ENCODE results near the gene LLGL2. TPM values are rescaled to one million over a fixed set of nuclear protein-coding genes. Genes with fewer than 3 reads are reported as not detected.
"Not testable (repeated sequence)": the region's sequence is repeated elsewhere in the genome, so short reads cannot be mapped to it uniquely, and the experiment has no call there.

Gene LLGL2
- polyA plus RNA-seq, 3 donors: 66.7 to 107 (median 99.7) TPM

DNA sequence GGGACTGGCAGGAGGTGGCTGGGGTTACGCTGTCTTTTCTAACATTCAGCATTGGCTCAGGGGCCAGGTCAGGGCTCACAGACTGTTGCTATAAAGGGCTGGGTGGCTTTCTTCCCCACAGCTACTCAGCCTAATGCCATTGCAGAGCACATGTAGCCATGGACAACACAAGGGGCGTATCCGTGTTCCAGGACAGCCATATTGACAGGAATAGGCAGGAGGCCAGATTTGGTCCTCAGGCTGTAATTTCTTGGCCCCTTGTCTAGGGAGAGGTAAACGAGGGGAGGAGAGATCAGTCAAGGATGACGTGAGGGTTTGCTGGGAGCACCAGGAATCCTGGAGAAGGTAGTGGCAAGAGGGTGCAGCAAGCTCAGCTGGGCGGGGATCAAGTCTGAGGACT lies 40.9 kb downstream of the LLGL2 start:
- no peak for DNase-seq

DNA sequence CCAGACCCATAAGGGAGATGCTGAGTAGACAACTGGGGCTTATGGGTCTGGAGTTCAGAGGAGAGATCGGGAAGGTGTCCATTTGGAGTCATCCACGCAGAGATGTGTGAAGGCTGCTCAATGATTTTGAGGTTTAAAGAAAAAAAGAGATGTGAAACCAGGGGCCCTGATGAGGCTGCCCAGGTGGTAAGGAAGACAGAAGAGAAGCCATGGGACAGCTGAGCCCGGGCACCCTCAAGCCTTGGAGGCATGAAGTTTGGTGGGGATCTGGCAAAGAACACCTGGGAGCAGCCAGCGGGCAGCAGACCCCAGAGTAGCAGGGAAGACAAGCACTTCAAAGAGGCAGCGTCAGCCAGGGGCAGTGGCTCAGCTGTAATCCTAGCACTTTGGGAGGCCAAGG lies 41.3 kb downstream of the LLGL2 start:
- DNase-seq: no peak

DNA sequence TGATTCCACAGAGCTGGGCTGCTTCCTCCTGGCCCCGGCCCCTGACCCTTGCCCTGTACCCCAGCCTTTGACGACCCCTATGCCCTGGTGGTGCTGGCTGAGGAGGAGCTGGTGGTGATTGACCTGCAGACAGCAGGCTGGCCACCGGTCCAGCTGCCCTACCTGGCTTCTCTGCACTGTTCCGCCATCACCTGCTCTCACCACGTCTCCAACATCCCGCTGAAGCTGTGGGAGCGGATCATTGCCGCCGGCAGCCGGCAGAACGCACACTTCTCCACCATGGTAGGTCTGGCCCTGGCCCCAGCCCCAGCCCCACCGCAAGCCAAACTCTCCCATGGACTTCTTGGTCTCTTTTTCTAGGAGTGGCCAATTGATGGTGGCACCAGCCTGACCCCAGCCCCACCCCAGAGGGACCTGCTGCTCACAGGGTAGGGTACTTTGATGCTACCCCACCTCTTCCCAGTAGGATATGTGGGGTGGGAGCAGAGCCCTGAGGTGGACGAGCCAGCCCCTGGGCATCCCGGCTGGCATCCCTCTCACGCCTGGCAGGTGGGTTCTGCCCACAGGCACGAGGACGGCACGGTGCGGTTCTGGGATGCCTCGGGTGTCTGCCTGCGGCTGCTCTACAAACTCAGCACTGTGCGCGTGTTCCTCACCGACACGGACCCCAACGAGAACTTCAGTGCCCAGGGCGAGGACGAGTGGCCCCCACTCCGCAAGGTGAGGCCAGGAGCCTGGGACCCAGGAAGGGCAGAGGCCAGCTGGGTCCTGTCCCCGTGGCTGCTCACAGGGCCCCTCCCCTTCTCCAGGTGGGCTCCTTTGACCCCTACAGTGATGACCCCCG lies 43.1 kb downstream of the LLGL2 start:
- DNase-seq: no peak

DNA sequence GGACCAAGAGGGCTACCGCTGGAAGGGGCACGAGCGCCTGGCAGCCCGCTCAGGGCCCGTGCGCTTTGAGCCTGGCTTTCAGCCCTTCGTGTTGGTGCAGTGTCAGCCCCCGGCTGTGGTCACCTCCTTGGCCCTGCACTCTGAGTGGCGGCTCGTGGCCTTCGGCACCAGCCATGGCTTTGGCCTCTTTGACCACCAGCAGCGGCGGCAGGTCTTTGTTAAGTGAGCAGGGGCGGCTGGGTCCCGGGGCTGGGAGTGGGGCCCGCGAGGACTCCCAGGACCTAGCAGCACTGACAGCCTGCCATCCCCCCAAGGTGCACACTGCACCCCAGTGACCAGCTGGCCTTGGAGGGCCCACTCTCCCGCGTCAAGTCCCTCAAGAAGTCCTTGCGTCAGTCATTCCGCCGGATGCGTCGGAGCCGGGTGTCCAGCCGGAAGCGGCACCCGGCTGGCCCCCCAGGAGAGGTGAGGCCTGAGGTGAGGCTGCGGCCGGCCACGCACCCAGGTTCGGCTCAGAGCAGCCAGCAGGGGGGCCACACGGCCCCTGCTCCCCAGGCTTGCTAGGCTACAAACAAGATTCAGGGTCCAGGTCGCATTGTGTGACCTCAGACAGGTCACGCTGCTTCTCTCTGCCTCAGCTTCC lies 44.7 kb downstream of the LLGL2 start:
- DNase-seq: no peak

DNA sequence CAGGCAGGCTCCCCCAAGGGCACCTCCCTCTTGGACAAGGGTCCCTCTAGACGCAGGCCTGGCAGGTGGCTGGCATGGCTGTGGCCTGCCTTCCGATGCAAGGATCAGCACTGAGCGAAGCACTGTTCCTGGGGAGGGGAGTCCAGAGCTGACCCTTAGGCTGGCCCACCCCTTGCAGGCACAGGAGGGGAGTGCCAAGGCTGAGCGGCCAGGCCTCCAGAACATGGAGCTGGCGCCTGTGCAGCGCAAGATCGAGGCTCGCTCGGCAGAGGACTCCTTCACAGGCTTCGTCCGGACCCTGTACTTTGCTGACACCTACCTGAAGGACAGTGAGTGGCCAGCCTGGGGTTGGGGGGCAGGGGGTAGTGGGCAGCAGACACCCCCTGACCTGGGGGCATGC lies 45.3 kb downstream of the LLGL2 start:
- DNase-seq: no peak

DNA sequence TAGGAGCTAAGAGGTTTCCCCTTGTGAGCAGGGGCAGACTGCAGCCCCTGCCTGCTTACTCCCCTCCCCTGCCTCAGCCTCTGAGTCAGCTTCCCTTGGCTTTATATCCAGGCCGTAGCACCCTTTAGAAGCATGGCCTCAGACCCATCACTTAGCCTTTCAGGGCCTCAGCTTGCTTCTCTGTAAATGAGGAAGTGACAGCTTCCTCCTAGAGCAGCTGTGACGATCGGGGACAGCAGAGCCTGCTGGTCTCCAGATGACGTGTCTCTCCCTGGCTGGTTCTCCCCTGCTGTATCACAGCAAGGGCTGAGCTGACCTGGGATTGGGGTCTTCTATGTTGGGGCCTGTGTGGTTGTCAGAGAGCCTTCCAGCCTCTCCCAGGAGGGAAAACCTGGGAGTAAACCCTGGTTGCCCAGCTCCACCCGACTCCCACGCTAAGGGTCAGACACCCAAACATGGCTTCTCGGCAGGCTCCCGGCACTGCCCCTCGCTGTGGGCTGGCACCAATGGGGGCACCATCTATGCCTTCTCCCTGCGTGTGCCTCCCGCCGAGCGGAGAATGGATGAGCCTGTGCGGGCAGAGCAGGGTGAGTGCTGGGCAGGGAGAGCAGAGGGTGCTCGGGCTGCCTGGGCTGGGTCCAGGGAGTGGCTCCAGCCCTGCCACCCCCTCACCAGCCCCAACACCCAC lies 45.8 kb downstream of the LLGL2 start:
- DNase-seq: no peak

DNA sequence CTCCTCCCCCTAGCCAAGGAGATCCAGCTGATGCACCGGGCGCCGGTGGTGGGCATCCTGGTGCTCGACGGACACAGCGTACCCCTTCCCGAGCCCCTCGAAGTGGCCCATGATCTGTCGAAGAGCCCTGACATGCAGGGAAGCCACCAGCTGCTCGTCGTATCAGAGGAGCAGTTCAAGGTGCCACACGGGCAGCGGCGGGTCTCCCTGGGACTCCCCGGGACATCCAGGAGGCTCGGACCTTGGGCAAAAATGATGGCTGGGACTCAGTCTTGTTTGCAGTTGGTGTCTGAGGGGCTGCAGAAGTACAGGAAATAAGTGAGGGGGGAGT lies 46.4 kb downstream of the LLGL2 start:
- no peak for DNase-seq

DNA sequence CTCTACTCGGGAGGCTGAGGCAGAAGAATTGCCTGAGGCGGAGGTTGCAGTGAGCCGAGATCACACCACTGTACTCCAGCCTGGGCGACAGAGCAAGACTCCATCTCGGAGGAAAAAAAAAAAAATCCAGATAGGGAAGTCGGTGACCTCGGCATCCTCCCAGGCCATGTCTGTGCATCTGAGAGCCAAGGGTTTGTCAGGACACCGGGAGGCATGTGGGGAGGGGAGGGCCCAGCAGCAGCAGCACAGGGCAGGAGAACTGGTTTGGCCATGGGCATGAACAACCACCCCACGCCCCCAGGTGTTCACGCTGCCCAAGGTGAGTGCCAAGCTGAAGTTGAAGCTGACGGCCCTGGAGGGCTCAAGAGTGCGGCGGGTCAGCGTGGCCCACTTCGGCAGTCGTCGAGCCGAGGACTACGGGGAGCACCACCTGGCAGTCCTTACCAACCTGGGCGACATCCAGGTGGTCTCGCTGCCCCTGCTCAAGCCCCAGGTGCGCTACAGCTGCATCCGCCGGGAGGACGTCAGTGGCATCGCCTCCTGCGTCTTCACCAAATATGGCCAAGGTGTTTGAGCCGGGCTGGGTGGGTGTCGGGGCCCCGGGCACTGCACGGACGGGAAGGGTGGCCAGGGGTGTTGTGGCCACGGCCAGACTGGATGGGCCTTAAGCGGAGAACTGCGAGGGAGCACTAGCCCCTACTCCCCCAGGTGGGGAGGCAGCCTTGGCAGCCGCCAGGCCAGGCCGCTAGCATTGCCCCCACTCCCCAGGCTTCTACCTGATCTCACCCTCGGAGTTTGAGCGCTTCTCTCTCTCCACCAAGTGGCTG lies 47.4 kb downstream of the LLGL2 start:
- no peak for DNase-seq

DNA sequence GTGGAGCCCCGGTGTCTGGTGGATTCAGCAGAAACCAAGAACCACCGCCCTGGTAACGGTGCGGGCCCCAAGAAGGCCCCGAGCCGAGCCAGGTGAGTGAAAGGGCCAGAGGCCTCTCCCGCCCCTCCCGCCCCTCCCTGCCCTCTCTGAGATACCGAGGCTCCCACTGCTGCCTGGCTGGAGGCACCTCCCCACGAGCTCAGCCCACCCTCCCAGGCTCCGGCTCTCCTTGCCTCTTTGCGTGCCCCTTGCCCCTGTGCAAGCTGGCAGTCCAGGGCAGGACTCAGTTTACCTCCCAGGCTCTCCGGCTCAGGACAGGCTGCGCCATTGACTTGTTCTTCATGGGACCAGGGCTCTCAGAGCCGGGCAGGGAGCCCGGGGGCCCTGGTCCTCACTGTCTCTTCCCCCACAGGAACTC lies 48.1 kb downstream of the LLGL2 start:
- DNase-seq: no peak

DNA sequence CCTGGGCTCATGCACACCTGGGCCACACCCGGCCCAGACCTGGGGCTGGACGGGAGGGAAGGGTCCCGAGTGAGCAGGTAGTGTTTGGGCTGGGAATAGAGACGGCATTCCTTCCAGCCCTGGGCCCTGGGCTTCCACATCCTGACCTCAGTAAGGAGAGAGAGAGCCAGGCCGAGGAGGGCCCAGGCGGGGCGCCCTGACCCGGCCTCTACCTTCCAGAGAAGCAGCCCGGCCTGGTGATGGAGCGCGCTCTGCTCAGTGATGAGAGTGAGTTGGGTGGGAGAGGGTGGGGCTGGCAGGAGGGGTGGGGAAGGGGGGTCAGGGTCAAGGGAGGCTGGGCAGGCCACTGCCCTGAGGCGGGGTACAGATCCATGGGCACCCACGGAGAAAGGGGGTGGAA lies 48.5 kb downstream of the LLGL2 start:
- no peak for DNase-seq

DNA sequence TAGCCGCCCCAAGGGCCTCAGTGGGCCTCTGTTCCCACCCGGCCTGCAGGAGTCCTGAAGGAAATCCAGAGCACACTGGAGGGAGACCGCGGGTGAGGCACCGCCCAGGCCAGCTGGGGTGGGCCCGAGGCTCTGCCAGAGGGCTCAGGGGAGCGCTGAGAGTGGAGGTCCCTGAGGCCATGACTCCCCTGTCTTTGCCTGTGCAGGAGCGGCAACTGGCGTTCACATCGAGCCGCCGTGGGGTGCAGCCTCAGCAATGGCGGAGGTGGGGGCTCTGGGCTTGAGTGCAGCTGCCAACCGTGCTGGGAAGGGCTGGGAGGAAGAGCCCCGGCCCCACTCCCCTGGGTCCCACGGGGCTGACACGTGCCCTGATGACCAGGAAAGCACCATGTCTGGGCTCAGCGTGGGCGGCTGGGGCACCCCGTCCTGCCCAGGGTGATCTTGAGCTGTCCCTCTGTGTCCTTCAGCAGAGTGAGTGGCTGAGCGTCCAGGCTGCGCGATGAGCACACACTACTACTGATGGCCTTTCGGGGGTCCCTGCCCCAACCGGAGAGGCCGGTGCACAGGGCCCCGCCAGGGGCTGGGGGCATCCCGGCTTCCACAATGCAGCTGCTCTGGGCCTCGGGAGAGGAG lies 49.0 kb downstream of the LLGL2 start:
- no peak for DNase-seq

DNA sequence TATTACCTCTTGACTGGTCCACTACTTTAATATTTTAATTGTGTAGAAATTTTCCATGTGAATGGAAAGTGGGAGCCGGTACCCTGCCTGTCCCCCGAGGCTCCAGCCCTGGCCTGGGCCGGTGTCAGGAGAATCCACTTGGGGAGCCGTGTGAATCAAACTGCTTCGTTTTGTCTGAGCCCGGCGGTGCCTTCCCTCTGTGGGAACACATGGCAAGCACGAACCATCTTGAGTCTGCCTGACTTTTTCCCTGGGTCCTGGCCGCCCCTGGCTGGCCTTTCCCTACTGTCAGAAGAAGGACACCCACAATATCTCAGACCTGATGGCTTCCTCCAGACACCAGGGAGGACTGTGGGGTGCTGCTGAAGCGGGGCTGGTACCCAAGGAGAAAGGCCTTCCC lies 49.7 kb downstream of the LLGL2 start:
- DNase-seq: no peak

DNA sequence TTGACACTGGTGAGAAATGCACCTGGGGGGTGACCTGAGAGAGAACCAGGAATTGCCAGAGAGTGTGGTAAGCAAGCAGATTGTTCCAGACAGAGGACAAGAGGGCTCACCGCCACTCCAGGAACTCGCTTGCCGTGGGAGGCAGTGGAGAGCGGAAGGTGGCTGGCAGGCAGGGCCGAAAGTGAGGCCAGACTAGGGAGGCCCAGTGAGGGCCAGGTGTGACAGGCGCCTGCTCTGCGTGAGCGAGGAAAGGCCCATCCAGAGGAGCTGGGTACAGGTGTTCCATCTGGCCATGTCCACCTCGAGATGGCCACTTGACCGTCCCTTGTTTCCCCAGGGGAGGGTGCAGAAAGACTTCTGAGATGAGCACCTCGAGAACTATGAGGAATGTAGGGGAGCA lies 50.2 kb downstream of the LLGL2 start:
- no peak for DNase-seq

DNA sequence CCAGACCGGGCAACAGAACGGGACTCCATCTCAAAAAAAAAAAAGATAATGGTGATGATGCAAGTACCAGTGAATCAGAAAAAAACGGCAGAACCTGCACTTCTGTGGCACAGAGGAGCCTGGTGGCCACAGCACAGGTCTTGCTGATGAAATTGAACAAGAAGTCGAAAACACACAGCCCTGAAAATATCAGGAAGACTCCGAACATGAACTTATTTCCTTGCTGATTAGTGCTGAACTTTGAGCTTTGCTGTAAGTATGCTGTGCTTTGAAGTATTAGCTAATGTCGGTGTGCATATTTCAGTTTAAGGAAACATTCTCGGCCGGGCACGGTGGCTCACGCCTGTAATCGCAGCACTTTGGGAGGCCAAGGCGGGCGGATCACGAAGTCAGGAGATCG lies 51.2 kb downstream of the LLGL2 start:
- DNase-seq: no peak

DNA sequence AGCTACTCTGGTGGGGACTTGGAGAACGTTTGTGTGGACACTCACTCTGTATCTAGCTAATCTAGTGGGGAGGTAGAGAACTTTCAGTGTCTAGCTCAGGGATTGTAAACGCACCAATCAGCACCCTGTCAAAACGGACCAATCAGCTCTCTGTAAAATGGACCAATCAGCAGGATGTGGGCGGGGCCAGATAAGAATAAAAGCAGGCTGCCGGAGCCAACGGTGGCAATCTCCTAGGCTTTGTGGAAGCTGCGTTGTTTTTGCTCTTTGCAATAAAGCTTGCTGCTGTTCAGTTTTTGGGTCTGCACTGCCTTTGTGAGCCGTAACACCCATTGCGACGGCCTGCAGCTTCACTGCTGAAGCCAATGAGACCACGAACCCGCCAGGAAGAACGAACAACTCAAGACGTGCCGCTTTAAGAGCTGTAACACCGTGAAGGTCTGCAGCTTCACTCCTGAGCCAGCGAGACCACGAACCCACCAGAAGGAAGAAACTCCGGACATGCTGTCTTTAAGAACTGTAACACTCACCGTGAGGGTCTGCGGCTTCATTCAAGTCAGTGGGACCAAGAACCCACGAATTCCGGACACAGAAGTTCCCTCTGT lies 55.7 kb downstream of the LLGL2 start:
- DNase-seq: not testable (repeated sequence)

DNA sequence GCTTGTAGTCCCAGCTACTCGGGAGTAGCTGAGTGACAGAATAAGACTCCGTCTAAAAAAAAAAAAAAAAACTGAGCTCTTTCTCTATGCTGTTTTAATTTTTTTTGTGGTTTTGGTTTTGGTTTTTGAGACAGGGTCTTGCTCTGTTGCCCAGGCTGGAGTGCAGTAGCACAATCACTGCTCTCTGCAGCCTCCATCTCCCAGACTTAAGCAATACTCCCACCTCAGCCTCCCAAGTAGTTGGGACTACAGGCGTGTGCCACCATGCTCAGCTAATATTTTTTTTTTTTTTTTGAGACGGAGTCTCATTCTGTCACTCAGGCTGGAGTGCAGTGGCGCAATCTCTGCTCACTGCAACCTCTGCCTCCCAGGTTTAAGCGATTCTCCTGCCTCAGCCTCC lies 57.7 kb downstream of the LLGL2 start:
- DNase-seq: not testable (repeated sequence)

DNA sequence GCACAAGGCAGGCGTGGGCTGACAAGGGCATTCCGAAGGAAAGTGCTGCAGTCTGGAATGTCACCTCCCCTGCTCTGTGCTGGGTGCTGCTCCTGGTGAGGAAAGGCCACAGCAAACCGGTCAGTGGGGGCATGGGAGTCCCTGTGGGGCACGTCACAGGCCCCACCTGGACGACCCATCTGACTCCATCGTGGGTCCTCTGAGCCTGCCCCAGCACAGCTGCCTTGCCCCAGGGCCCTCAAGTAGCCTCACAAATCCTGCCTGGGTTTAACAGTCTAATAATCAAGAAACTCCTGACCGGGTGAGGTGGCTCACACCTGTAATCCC lies 59.3 kb downstream of the LLGL2 start:
- DNase-seq: no peak

DNA sequence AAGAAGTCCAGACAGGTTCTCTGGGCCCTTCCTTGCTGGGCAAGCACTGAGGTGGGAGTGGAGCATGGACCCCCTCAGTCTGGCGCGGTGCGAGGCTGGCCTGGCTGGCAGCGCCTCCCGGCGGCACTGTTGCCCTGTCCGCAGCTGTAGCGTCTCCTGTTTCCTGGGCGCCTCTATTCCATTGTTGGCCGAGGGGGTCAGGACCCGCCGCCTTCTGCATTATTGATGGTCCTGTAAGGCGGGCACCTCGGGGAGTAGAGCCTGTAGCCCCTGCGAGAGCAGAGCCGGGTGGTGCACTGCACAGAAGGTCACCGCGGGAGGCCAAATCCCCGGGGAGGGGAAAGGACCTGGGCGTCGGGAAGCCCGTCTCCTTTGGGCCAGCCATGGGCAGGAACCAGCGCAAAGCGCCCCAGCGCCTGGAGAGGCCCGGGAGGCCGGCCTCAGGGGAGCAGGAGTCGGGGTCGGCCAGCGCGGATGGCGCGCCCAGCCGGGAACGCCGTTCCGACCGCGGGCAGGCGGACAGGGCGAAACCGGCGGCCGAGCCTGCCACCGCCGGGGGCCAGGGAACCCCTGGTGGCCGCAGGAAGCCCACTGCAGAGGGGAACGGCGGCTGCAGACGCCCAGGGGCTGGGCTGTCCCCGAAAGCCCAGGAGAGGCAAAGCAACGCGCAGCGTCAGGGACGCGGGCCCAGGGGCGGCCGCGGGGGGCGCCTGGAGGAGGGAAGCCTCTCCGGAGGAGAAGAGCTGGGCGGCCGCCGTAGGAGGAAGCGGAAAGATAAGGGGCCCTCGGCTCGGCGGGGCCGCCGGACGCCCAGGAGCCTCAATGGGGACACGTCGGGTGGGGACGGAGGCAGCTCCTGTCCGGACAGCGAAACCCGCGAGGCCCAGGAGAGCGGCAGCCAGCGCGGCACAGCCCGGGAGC lies 62.4 kb downstream of the LLGL2 start, which contains the start of gene MYO15B:
MYO15B (plus strand) TSS at position 126 of the 921 bp plus-strand sequence; CDS start at position 384, 258 bp downstream.
- peak; percentile 72 for DNase-seq

DNA sequence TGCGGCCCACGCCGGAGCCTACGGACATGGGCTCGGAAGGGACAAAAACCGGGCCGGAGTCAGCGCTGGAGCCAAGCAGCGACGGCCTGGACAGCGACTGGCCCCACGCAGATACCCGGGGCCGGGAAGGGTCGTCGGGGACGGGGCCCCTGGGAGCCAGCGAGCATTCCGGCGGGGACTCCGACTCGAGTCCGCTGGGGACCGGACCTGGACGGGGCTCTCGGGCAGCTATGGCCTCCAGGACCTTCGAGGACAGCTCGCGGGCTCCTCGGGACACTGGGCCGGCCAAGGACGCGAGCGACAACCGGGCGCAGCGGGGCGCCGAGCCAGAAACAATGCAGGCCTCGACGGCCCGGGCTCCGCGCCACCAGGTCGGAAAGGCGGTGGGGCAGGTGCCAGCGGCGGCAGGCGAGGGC lies 63.1 kb downstream of the LLGL2 start:
- DNase-seq: no peak
